IPS-NIHi7 (cell line): Measurements from ENCODE around the gene SNX3.

Source experiments
- DNase-seq: peaks from one replicate; pipeline ENCODE4 v3.0.0; 2012; ENCODE audit warnings: mixed read lengths; ENCODE audit errors: extremely low spot score

SNX3 gene

GRCh38 chr6:108170332-108171290 lies 90.2 kb downstream of the SNX3 start:
- DNase-seq: no peak

- DNase-seq: no peak
Measured at GRCh38 chr6:108169464-108170331, 91.1 kb downstream of the SNX3 start.

DNA sequence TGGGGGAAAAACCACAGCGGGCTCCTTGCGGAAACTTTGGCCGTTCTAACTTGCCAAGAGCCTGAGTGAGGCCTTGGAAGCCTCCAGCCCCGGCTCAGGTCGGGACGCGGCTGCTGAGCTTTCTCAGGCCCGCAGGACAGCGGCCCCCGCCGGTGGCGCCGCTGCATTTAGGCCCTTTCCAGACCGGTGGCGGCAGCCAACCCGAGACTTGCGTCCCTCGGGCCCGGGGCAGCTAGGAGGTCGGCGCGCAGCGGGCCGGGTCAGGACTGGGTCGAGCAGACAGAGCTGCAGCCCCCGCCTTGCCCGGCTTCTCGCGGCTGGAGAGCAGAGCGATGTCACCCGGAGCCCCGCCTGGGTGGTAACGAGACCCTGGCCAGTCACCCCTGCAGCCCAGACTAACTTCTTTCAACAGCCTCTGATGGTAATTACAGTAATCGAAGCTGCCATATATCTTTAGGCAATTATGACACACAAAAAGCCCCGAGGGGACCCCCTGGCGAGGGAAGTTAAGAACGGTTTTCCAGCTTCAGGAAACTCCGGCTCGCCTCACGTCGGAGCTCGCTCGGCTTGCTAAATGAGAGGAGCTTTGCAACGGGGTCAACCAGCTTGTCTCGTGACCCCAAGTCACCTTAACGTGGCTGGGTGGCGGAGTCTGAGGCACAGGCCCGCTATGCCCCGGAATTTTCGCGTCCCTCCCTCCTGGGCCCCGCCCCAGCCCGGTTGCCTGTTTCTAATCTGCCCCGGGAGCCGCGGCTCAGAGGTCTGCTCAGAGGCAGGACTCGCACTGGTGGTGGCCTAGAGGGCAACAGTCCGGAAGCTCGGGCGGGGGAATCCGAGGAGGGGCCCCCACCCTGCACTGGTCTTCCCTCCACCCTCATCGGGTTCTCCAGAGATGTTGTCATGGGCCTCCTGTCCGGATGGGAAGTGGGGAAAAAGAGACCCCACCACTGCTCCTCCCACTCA lies 92.1 kb downstream of the SNX3 start:
- no peak for DNase-seq

DNA sequence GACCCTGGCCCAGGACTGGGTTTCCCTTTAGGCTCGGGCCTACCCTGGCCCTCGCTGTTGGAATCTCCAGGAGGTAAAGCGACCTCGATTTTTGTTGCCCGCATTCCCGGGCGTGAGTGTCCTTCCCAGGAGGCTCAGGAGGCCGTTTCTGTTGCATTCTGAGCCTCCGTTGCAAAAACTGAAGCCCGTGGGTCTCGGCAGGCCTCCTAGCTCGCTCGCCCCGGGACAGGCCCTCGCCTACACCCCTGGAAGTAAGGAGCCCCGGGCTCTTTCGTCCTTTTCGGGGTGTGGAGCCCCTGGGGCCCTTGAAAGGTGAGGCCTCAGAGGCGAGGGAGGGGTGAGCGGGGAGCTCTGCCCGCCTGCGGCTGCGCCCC lies 92.8 kb downstream of the SNX3 start:
- DNase-seq: no peak

DNA sequence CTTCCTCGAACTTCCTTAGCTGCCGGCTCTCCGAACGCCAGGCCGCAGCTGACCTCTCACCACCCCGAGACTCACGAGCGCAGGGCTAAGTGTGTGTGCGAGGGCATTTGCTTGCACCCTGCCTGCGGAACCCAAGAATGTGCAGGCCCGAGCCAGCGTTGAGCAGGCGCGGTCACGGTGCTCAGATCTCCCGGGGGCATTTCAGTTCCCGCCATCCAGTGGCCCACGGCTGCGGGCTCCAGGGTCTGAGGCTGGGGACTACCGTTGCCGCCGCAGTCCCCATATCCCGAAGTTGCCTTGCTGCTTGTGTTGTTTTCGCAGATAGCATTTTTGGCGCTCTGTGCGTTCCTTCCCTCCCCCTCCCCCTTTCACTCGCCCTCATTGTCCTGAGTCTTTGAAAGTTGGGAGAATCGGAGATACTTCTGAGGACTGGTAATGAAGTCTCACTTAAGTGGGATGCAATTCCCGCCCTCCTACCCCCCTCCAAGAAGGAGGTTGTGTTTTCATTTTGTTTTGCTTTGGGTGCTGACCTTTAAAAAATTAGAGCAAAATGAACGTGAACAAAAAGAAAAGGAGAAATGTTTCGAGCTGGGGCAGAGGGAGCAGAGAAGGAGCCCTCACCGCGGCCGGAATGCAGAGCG lies 93.3 kb downstream of the SNX3 start:
- DNase-seq: no peak

DNA sequence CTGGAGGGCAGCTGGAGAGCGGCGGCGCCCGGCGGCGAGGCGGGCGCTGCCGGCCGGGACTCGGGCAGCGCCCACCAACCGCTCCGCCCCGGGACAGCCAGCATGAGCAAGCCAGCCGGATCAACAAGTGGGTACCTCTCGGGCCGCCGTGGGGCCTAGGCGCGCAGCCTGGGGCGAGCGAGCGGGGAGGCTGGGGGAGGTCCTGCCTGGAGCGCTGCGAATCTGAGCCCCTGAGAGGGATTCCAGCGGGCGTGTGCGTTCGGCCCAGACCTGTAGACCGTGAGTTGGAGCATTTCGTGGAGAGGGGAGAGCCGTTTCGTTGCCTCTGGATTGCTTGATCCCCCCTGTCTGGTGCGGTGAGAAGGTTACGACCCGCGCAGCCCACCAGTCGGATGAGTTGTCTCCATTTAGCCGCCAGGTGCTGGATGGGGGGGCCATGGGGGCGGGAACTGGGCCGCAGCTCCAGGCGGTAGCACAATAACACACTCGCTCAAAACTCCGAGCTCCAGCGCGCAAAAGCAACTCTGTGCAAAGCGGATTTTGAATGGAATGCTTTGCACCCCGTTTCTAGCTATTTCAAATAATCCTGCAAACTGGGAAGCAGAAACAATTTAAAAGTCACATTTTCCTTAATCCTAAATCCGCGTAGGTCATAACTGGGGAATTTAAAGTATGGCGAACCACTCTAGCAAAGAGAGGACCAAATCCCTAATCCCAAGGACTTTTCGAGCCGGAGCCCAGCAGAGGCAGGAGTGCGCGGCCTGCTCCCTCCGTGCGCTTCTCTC lies 94.0 kb downstream of the SNX3 start:
- DNase-seq: no peak

GRCh38 chr6:108165714-108166663 lies 94.9 kb downstream of the SNX3 start, which contains the start of gene NR2E1:
Gene NR2E1, plus strand, starts transcription at chr6:108166022. Its CDS starts 744 bp downstream, at chr6:108166766.
- DNase-seq: no peak

GRCh38 chr6:108164815-108165706 lies 95.8 kb downstream of the SNX3 start:
- DNase-seq: no peak

GRCh38 chr6:108164543-108164814 lies 96.4 kb downstream of the SNX3 start:
- no peak for DNase-seq

GRCh38 chr6:108163644-108164542 lies 96.9 kb downstream of the SNX3 start:
- no peak for DNase-seq

DNA sequence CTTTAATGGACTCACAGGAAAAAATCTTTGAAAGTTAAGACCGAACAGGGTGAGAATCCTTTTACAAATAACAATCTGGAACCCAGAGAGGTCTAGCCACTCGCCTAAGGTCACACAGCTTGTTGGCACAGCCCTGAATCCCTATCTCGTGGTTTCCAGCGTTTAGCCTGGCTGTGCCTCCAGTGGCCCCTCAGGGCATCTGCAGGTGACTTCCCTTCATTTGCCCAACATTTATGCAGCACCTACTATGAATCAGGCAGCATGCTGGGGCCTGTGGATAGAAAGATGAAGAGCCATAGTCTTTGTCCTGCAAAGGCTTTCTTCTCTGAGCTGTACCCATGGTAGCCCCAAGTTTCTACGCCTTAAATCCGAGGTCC lies 97.6 kb downstream of the SNX3 start:
- DNase-seq: no peak

GRCh38 chr6:108161724-108162282 lies 99.0 kb downstream of the SNX3 start:
- DNase-seq: no peak
